Activated naive CD4-positive, alpha-beta T cell treated with Interleukin-2 at 50 U/mL for 16 hours (primary cell): Measurements from ENCODE around the gene STN1.

ENCODE experiments used
- DNase-seq: peaks from one replicate; pipeline ENCODE4 v3.0.0-alpha.2; 2020

The STN1 gene

GRCh38 chr10:103892181-103892580 is 25.8 kb downstream of the STN1 start:
- DNase-seq, result no peak

- DNase-seq, result no peak
These were observed 27.3 kb downstream of the STN1 start for GRCh38 chr10:103890688-103891087.

GRCh38 chr10:103890194-103890658 is 27.8 kb downstream of the STN1 start:
- DNase-seq, result no peak

- no peak for DNase-seq
These were observed 28.8 kb downstream of the STN1 start for GRCh38 chr10:103889121-103889720.

GRCh38 chr10:103888113-103888841 is 29.7 kb downstream of the STN1 start:
- no peak for DNase-seq

- DNase-seq, result no peak
These were observed 32.4 kb downstream of the STN1 start for GRCh38 chr10:103885617-103886016.

GRCh38 chr10:103884681-103885139 is 33.3 kb downstream of the STN1 start:
- DNase-seq, result no peak

- DNase-seq, result no peak
These were observed 35.5 kb downstream of the STN1 start for GRCh38 chr10:103882285-103883007.

- DNase-seq, result no peak
These were observed 36.3 kb downstream of the STN1 start for GRCh38 chr10:103881416-103882284.

- DNase-seq, result no peak
These were observed 38.2 kb downstream of the STN1 start for GRCh38 chr10:103879831-103880230.

- no peak for DNase-seq
These were observed 38.6 kb downstream of the STN1 start for GRCh38 chr10:103879409-103879808.

- DNase-seq, result no peak
These were observed 40.1 kb downstream of the STN1 start for GRCh38 chr10:103877861-103878260.

GRCh38 chr10:103876155-103876554 is 41.8 kb downstream of the STN1 start:
- DNase-seq, result no peak

GRCh38 chr10:103874730-103875129 is 43.3 kb downstream of the STN1 start:
- no peak for DNase-seq

GRCh38 chr10:103872137-103872931 is 45.6 kb downstream of the STN1 start:
- no peak for DNase-seq

- no peak for DNase-seq
These were observed 47.0 kb downstream of the STN1 start for GRCh38 chr10:103871006-103871405.

GRCh38 chr10:103870516-103870915 is 47.5 kb downstream of the STN1 start:
- no peak for DNase-seq

- no peak for DNase-seq
These were observed 48.6 kb downstream of the STN1 start for GRCh38 chr10:103869336-103869735.

GRCh38 chr10:103868200-103868599 is 49.8 kb downstream of the STN1 start:
- no peak for DNase-seq

GRCh38 chr10:103861505-103861904 is 56.5 kb downstream of the STN1 start:
- no peak for DNase-seq

GRCh38 chr10:103859161-103860086 is 58.6 kb downstream of the STN1 start:
- DNase-seq, result peak; percentile 63
